OCI-LY7 (cell line): Measurements from ENCODE around the gene BICD2. TPM values are rescaled to one million over a fixed set of nuclear protein-coding genes. Genes with fewer than 3 reads are reported as not detected.

ENCODE experiments used
- BruUV-seq: library from RNA; stranded (reverse); fragments of 400-500 nt; replicated peaks from 2 replicates; lab custom pipeline; 2021; lab: Mats Ljungman, UMichigan
- CTCF ChIA-PET: fragments of 300-600 bp; sonication (Branson Sonifier 250); formaldehyde crosslinking; loops from one replicate; lab custom pipeline; 2022; ENCODE audit warnings: antibody characterized with exemption; ENCODE audit not compliant: unreplicated experiment; lab: Charles Lee
- POLR2A ChIA-PET: fragments of 300-600 bp; sonication (Branson Sonifier 250); formaldehyde crosslinking; loops from one replicate; lab custom pipeline; 2022; ENCODE audit warnings: antibody characterized with exemption; lab: Charles Lee
- DNase-seq: peaks from one replicate; pipeline ENCODE4 v3.0.0-alpha.2; 2015; ENCODE audit warnings: low spot score
- H2AFZ ChIP-seq: fragments of 200-600 bp; sonication (generic), shearing (Covaris generic); 2 replicates; pipeline ENCODE4 v1.6.1; 2014; ENCODE audit warnings: mild to moderate bottlenecking, antibody characterized with exemption, low read length, moderate library complexity
- H3K27ac ChIP-seq: fragments of 200-600 bp; sonication (generic); 2 replicates; pipeline ENCODE4 v1.5.1; 2014; ENCODE audit warnings: mixed run types, low read depth, mild to moderate bottlenecking, moderate library complexity, low read length, inconsistent platforms; ENCODE audit not compliant: poor library complexity, severe bottlenecking
- H3K36me3 ChIP-seq: fragments of 200-600 bp; sonication (generic); 2 replicates; pipeline ENCODE4 v1.6.1; 2014; ENCODE audit warnings: mild to moderate bottlenecking, antibody characterized with exemption, low read length, moderate library complexity, mixed read lengths; ENCODE audit not compliant: insufficient read depth
- H3K4me1 ChIP-seq: fragments of 200-600 bp; sonication (generic); 2 replicates; pipeline ENCODE4 v1.5.1; 2014; ENCODE audit warnings: mild to moderate bottlenecking, low read length; ENCODE audit not compliant: insufficient read depth, poor library complexity, severe bottlenecking
- H3K4me2 ChIP-seq: fragments of 200-600 bp; sonication (generic); 2 replicates; pipeline ENCODE4 v1.6.1; 2014; ENCODE audit warnings: mild to moderate bottlenecking, low read length
- H3K4me3 ChIP-seq: fragments of 200-600 bp; sonication (generic); 2 replicates; pipeline ENCODE4 v1.5.1; 2014; ENCODE audit warnings: mild to moderate bottlenecking, low read depth, low read length; ENCODE audit not compliant: poor library complexity, severe bottlenecking
- H3K79me2 ChIP-seq: fragments of 200-600 bp; sonication (generic); 2 replicates; pipeline ENCODE4 v1.6.1; 2016; ENCODE audit warnings: low read depth, mild to moderate bottlenecking, low read length, moderate library complexity, mixed read lengths; ENCODE audit not compliant: insufficient read depth
- H3K9me2 ChIP-seq: fragments of 200-600 bp; sonication (generic); 2 replicates; pipeline ENCODE4 v1.6.1; 2016; ENCODE audit warnings: mild to moderate bottlenecking, low read length, mixed read lengths; ENCODE audit not compliant: insufficient read depth
- H3K9me3 ChIP-seq: fragments of 200-600 bp; sonication (generic); 2 replicates; pipeline ENCODE4 v1.6.1; 2014; ENCODE audit warnings: mild to moderate bottlenecking, mixed run types, low read length, mixed read lengths
- H4K20me1 ChIP-seq: fragments of 200-600 bp; sonication (generic); 2 replicates; pipeline ENCODE4 v1.6.1; 2014; ENCODE audit warnings: mild to moderate bottlenecking, antibody characterized with exemption, low read length, moderate library complexity, mixed read lengths; ENCODE audit not compliant: insufficient read depth
- EZH2phosphoT487 ChIP-seq: fragments of 200-600 bp; sonication (generic); IDR thresholded peaks from 2 replicates; pipeline ENCODE4 v1.6.1; 2018; ENCODE audit warnings: low read depth, borderline replicate concordance, mild to moderate bottlenecking, mixed run types, antibody characterized with exemption, low read length, moderate library complexity, mixed read lengths
- intact Hi-C: fragments of 100-400 bp; cut with micrococcal nuclease; formaldehyde crosslinking; loops from one replicate; pipeline ENCODE4 v1.10.0; 2022; ENCODE audit not compliant: unreplicated experiment
- total RNA-seq, 2 experiments: library from RNA; depleted of rRNA in 1 of 2; stranded (reverse); fragments of >200 nt in 1 of 2; shearing (Covaris generic) in 1 of 2; gene quantifications; 2 replicates each; pipeline ENCODE4 v1.2.3, GENCODE V29; 2014 to 2022
- TF ChIP-seq, protein P1 (sequence below): fragments of 200-600 bp; sonication (generic); conservative IDR thresholded peaks from 2 replicates; pipeline ENCODE4 v1.5.1; 2014; ENCODE audit warnings: mild to moderate bottlenecking, antibody characterized with exemption, low read length, moderate library complexity, mixed read lengths

BICD2 gene
- total RNA-seq, 2 experiments from 2014 or later = 46.5 to 71.0 TPM

- Histone ChIP-seq H3K9me3 (no peaks in the 10 kb centered on the region), H3K4me3 (no peak overlapping the region), H3K4me1 (peaks cover 34% of the 10 kb centered on the region), H2AFZ (no peak overlapping the region), H3K27ac (no peak overlapping the region), H3K9me2 (no peaks in the 10 kb centered on the region), H3K79me2 (peaks cover 88% of the 10 kb centered on the region), H3K36me3 (no peaks in the 10 kb centered on the region; the same call in 1 of the 2 replicates), H3K4me2 (no peak overlapping the region), H4K20me1 (peaks cover 6% of the 10 kb centered on the region; the same call in 1 of the 2 replicates)
- CTCF ChIA-PET = no interaction called here
- DNase-seq = no peak
- intact Hi-C loops = no loop called here
- POLR2A ChIA-PET = interaction anchor here (0.6 kb wide), 1 partner anchor 11 kb away, joined by 3 read pairs; no protein-coding TSS in a partner anchor
- no TSS peak for BruUV-seq
- TF ChIP-seq, protein P1, sequence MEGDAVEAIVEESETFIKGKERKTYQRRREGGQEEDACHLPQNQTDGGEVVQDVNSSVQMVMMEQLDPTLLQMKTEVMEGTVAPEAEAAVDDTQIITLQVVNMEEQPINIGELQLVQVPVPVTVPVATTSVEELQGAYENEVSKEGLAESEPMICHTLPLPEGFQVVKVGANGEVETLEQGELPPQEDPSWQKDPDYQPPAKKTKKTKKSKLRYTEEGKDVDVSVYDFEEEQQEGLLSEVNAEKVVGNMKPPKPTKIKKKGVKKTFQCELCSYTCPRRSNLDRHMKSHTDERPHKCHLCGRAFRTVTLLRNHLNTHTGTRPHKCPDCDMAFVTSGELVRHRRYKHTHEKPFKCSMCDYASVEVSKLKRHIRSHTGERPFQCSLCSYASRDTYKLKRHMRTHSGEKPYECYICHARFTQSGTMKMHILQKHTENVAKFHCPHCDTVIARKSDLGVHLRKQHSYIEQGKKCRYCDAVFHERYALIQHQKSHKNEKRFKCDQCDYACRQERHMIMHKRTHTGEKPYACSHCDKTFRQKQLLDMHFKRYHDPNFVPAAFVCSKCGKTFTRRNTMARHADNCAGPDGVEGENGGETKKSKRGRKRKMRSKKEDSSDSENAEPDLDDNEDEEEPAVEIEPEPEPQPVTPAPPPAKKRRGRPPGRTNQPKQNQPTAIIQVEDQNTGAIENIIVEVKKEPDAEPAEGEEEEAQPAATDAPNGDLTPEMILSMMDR = no peak
- TF ChIP-seq EZH2phosphoT487 = no peak
These were observed 17.0 kb downstream of the BICD2 start for GRCh38 chr9:92747459-92748232.

DNA sequence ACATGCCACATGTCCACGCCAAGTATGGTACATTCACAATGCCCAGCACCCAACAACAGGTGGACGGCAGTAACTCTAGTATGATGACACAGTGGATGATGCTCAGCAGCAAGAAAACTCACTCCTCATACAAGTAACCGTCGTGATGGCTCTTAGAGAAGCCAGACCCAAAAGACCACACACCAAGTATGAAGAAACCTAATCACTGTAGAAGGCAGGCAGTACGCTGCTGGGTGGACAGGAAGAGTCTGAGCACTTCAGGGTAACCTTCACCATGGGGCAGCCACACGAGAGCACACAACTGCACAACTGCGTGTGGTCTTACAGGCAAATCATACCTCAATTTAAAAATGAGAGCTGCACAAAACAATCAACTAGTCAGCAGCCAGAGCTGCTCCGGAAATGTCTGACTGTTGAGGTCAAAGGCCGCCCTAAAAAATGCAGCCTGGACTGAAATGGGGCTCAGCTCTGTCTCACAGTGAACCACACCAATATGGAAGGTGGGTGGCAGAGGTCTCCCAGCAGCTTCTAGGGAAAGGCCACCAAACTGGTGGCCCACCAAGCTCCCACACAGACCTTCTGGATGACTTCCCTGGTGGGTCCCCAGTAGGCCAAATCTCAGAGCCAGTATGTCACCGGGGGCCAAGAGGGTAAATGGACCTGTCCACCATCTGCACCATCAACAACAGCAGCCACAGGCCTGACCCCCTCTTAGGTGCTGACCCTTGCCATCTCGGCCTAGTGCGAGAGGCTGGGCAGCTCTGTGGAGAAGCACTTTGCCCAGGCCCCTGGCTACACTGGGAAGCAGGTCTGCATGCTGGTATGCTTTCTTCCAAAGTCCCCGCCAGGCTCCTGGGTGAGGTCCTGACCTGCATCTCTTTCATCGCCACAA lies 17.8 kb downstream of the BICD2 start:
- peaks cover 6% of the 10 kb centered on the region; the same call in 1 of the 2 replicates for H4K20me1 ChIP-seq
- no peak overlapping the region for H3K4me3 ChIP-seq
- H3K79me2 ChIP-seq = peaks cover 88% of the 10 kb centered on the region
- H3K9me3 ChIP-seq = no peaks in the 10 kb centered on the region
- no peak overlapping the region for H3K27ac ChIP-seq
- H3K36me3 ChIP-seq = no peaks in the 10 kb centered on the region; the same call in 1 of the 2 replicates
- intact Hi-C loops = no loop called here
- BruUV-seq = no TSS peak
- no peak for DNase-seq
- H3K9me2 ChIP-seq = no peaks in the 10 kb centered on the region
- POLR2A ChIA-PET = interaction anchor here (0.6 kb wide), 1 partner anchor 10 kb away, joined by 3 read pairs; no protein-coding TSS in a partner anchor
- CTCF ChIA-PET = no interaction called here
- TF ChIP-seq, protein P1 = no peak
- TF ChIP-seq EZH2phosphoT487 = no peak
- no peak overlapping the region for H2AFZ ChIP-seq
- no peak overlapping the region for H3K4me2 ChIP-seq
- peaks cover 30% of the 10 kb centered on the region for H3K4me1 ChIP-seq
